HepG2 (cell line): ENCODE results near the gene HEATR5B. TPM values are rescaled to one million over a fixed set of nuclear protein-coding genes. Genes with fewer than 3 reads are reported as not detected.

Experiments
- ATAC-seq: fragments of 200-7000 bp; cut with Tn5 transposase; 3 replicates; pipeline ENCODE4 v1.9.1; 2020; ENCODE audit warnings: mild to moderate bottlenecking, moderate library complexity
- BruUV-seq: library from RNA; stranded (reverse); fragments of 400-500 nt; replicated peaks from 2 replicates; lab custom pipeline; 2021; lab: Mats Ljungman, UMichigan
- CTCF ChIA-PET: fragments of 300-600 bp; formaldehyde crosslinking; extraction: SDS; loops from one replicate; lab custom pipeline; 2021; ENCODE audit warnings: low total read pairs, inconsistent platforms, low intra/inter-chr PET ratio; lab: Yijun Ruan, JAX
- POLR2A ChIA-PET: fragments of 350-600 bp; sonication (Branson Sonifier 250); formaldehyde crosslinking; loops from one replicate; lab custom pipeline; 2020; ENCODE audit warnings: antibody characterized with exemption, inconsistent platforms; lab: Yijun Ruan, JAX
- DNase-seq: peaks from one replicate; pipeline ENCODE4 v3.0.0-alpha.2; 2015; ENCODE audit warnings: low spot score
- FAIRE-seq: peaks from 3 replicates; lab custom pipeline; 2011; peaks lifted over from hg19 to GRCh38; lab: Jason Lieb, UNC
- H2AFZ ChIP-seq: one replicate; pipeline ENCODE4 v1.6.1; 2011; ENCODE audit warnings: low read length, inconsistent platforms
- H3K27ac ChIP-seq: fragments of 300-600 bp; 3 replicates; pipeline ENCODE4 v1.8.0; 2011; ENCODE audit warnings: mixed run types, mild to moderate bottlenecking, mixed read lengths, low read length, inconsistent platforms; ENCODE audit not compliant: insufficient read depth; ENCODE audit errors: extremely low read length
- H3K27me3 ChIP-seq, 2 experiments: fragments of 200-600 bp in 1 of 2; 2 replicates in 1 of 2; 3 replicates in 1 of 2; pipeline versions ENCODE4 v1.6.0 to v1.8.0; 2011; ENCODE audit warnings: low read length in 2 of 2, mild to moderate bottlenecking in 2 of 2, moderate library complexity in 2 of 2, inconsistent platforms in 1 of 2; ENCODE audit not compliant: insufficient read depth in 2 of 2, control insufficient read depth in 1 of 2
- H3K36me3 ChIP-seq, 2 experiments: fragments of 200-600 bp in 1 of 2; replicated peaks in 1 of 2; 2 replicates in 1 of 2; 3 replicates in 1 of 2; pipeline versions ENCODE4 v1.5.1 to v1.8.0; 2011; ENCODE audit warnings: low read length in 2 of 2, inconsistent platforms in 1 of 2; ENCODE audit not compliant: insufficient read depth in 2 of 2, control insufficient read depth in 1 of 2
- H3K4me1 ChIP-seq: 2 replicates; pipeline ENCODE4 v1.5.1; 2012; ENCODE audit warnings: low read length, inconsistent platforms; ENCODE audit not compliant: insufficient read depth
- H3K4me2 ChIP-seq: 2 replicates; pipeline ENCODE4 v1.6.0; 2011; ENCODE audit warnings: low read depth, low read length, inconsistent platforms
- H3K4me3 ChIP-seq, 3 experiments: fragments of 200-600 bp in 1 of 3; sonication (generic), shearing (Covaris generic) in 1 of 3; replicated peaks in 1 of 3; 2 replicates each; pipeline ENCODE4 v1.5.1; 2011 to 2016; ENCODE audit warnings: low read length in 3 of 3, inconsistent platforms in 2 of 3, low read depth in 2 of 3, mild to moderate bottlenecking in 2 of 3, control low read depth in 1 of 3, mixed read lengths in 1 of 3; ENCODE audit not compliant: insufficient read depth in 1 of 3
- H3K79me2 ChIP-seq: one replicate; pipeline ENCODE4 v1.6.1; 2011; ENCODE audit warnings: low read length, inconsistent platforms; ENCODE audit not compliant: insufficient read depth
- H3K9ac ChIP-seq: 2 replicates; pipeline ENCODE4 v1.6.0; 2011; ENCODE audit warnings: mild to moderate bottlenecking, low read depth, low read length, inconsistent platforms; ENCODE audit not compliant: insufficient read depth
- H3K9me3 ChIP-seq: 2 replicates; pipeline ENCODE4 v1.5.1; 2012; ENCODE audit warnings: mild to moderate bottlenecking, low read length
- H4K20me1 ChIP-seq: 2 replicates; pipeline ENCODE4 v1.6.0; 2011; ENCODE audit warnings: inconsistent platforms, mild to moderate bottlenecking, low read length, moderate library complexity; ENCODE audit not compliant: insufficient read depth
- CEBPZ ChIP-seq: IDR thresholded peaks from 2 replicates; pipeline ENCODE4 v1.6.1; 2012; ENCODE audit warnings: low read length, improper control_type of control experiment
- HES4 ChIP-seq: sonication (generic); formaldehyde crosslinking; IDR thresholded peaks from 2 replicates; pipeline ENCODE4 v1.9.0; 2021; ENCODE audit warnings: mild to moderate bottlenecking, missing genetic modification reagents, borderline replicate concordance
- ZNF274 ChIP-seq: sonication (generic); formaldehyde crosslinking; IDR thresholded peaks from 2 replicates; pipeline ENCODE4 v1.5.1; 2020; ENCODE audit warnings: mild to moderate bottlenecking, missing genetic modification reagents
- ZNF773 ChIP-seq: sonication (generic); formaldehyde crosslinking; IDR thresholded peaks from 2 replicates; pipeline ENCODE4 v1.4.0; 2020; ENCODE audit warnings: missing genetic modification reagents, borderline replicate concordance
- ZNF790 ChIP-seq: sonication (generic); formaldehyde crosslinking; IDR thresholded peaks from 2 replicates; pipeline ENCODE4 v1.8.0; 2022; ENCODE audit warnings: missing genetic modification reagents, mild to moderate bottlenecking, borderline replicate concordance
- WGBS: methylation state at CpG from one replicate; pipeline ENCODE4 v1.1.6; 2017; ENCODE audit warnings: low lambda C conversion rate; 5-methylcytosine and 5-hydroxymethylcytosine counted together
- in situ Hi-C: cut with HindIII; loops from 2 replicates; pipeline ENCODE4 v1.10.0; 2017; ENCODE audit warnings: low pct_unique_long_range_greater_than_20kb; ENCODE audit not compliant: extremely low pct_ligation_motif_present
- intact Hi-C: fragments of 100-400 bp; cut with micrococcal nuclease; formaldehyde crosslinking; loops from one replicate; pipeline ENCODE4 v1.10.0; 2022; ENCODE audit not compliant: unreplicated experiment
- polyA plus RNA-seq, 8 experiments: library from polyadenylated mRNA; depleted of rRNA in 3 of 8; stranded (reverse) in 7 of 8; unstranded in 1 of 8; fragments of >200 nt; fragmentation: Illumina TruSeq in 4 of 8; extraction: Trizol in 4 of 8; gene quantifications; 2 replicates each; pipeline versions ENCODE4 v1.2.1 to v1.2.3, GENCODE V29; 2011 to 2016; ENCODE audit warnings: low read depth in 4 of 8, missing spikeins in 1 of 8, mixed read lengths in 1 of 8; ENCODE audit not compliant: insufficient read depth in 1 of 8
- total RNA-seq, 5 experiments: library from RNA; depleted of rRNA; stranded (reverse); fragments of >200 nt; fragmentation: Illumina TruSeq; extraction: Trizol; gene quantifications; 2 replicates each; pipeline ENCODE4 v1.2.3, GENCODE V29; 2016; ENCODE audit warnings: low read depth in 1 of 5

The HEATR5B gene
- total and polyA plus RNA-seq, 2 of the 13 experiments (the other 11 are each of a cell fraction or from before 2014, with no cell fraction given): 12.7 to 16.3 TPM

- ChIA-PET POLR2A (no interaction called here), CTCF (no interaction called here)
- H3K27ac ChIP-seq: no peak overlapping the region
- 75% methylated on average over 1 of the region's 1 CpG for WGBS
- no peak overlapping the region for H3K9ac ChIP-seq
- TF ChIP-seq ZNF773 (no peak), ZNF790 (CRISPR knock-in tag) (no peak), CEBPZ (no peak), ZNF274 (no peak), HES4 (CRISPR knock-in tag) (no peak)
- no peak for FAIRE-seq
- H3K4me3 ChIP-seq: no peak overlapping the region
- DNase-seq: no peak
- no TSS peak for BruUV-seq
- intact Hi-C loops: no loop called here
- H3K9me3 ChIP-seq: no peaks in the 10 kb centered on the region
- ATAC-seq: peak; percentile 50
- no peaks in the 10 kb centered on the region for H4K20me1 ChIP-seq
- no peaks in the 10 kb centered on the region for H3K79me2 ChIP-seq
- no peaks in the 10 kb centered on the region for H3K27me3 ChIP-seq
- H3K36me3 ChIP-seq: peaks cover 0 to 3% of the 10 kb centered on the region in 2 experiments; a peak in 3 of 5 replicates
- in situ Hi-C loops: no loop called here
- peaks cover 15% of the 10 kb centered on the region for H3K4me1 ChIP-seq
- H2AFZ ChIP-seq: no peak overlapping the region
- H3K4me2 ChIP-seq: no peak overlapping the region
These were observed 15.9 kb upstream of the HEATR5B start for GRCh38 chr2:37100054-37100453.
